ENCODE data around the gene ILKAP.

Gene ILKAP

DNA sequence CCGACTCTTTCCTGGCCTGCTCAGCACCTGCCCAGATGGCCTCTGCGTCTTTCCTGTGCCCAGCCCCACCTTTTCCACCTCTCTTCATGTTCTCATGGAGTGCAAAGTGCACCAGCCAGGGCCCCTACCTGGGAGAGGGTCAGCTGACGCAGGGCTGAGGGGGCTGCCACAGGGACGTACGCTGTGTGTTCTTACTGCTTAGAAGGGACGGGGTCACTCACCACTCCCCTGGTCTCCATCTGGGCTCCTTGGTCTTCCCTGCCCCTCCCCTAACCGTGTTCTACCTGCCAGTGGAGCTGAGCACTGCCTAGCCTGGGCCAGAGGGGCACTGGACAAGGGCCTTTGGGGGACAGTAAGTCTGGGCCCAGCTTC lies 36.2 kb downstream of the ILKAP start:
- no peak overlapping the region for H3K27ac Mint-ChIP-seq
- H3K36me3 Mint-ChIP-seq: peaks cover 47% of the 10 kb centered on the region
- peaks cover 11% of the 10 kb centered on the region for H3K4me1 Mint-ChIP-seq
- no peaks in the 10 kb centered on the region for H3K9me3 Mint-ChIP-seq
- H3K4me3 Mint-ChIP-seq: no peak overlapping the region
- ATAC-seq: no peak
- H3K27me3 Mint-ChIP-seq: peaks cover 24% of the 10 kb centered on the region

DNA sequence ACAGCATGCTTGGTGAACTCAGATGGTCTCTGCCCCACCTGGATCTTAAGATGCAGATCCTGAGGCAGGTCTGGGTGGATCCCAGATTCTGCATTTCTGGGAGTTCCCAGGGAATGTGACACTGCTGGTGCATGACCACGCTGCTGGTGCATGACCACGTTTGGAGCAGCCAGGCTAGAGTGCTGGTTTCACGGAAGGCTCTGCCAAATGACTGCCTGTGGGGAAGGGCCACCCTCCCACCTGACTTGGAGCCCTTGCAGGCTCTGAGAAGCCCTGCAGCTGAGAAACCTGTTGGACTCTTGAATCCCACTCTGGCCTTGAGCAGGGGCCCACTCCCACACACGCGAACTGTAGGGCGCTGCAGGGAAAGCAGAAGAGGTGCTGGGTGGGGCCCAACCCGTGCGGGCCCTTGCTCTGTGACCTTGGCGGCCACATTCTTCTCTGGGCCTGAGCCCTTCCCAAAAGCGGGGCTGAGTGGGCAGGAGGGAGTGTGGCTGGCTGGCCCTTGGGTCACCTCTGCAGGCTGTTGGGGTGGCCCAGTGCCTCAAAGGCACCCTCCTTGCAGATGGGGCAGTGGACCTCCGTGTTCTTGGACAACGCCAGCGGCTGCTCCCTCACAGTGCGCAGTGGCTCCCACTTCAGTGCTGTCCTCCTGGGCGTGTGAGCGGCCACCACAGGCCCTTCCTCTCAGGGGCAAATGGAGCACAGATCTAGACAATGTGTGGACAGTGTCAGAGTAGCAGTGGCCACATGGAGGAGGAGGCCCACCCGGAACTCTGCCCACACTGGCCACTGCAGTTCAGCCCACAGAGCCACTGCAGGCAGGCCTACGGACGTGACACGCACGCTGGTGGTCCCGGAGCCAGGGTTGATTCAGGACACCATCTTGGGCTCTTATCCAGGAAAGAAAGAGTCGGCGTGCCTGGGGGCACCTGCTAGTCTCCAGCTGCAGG lies 36.8 kb downstream of the ILKAP start:
- Mint-ChIP-seq H3K4me3 (no peak overlapping the region), H3K27me3 (peaks cover 30% of the 10 kb centered on the region), H3K36me3 (peaks cover 41% of the 10 kb centered on the region), H3K9me3 (no peaks in the 10 kb centered on the region), H3K4me1 (peaks cover 11% of the 10 kb centered on the region), H3K27ac (no peak overlapping the region)
- no peak for ATAC-seq

DNA sequence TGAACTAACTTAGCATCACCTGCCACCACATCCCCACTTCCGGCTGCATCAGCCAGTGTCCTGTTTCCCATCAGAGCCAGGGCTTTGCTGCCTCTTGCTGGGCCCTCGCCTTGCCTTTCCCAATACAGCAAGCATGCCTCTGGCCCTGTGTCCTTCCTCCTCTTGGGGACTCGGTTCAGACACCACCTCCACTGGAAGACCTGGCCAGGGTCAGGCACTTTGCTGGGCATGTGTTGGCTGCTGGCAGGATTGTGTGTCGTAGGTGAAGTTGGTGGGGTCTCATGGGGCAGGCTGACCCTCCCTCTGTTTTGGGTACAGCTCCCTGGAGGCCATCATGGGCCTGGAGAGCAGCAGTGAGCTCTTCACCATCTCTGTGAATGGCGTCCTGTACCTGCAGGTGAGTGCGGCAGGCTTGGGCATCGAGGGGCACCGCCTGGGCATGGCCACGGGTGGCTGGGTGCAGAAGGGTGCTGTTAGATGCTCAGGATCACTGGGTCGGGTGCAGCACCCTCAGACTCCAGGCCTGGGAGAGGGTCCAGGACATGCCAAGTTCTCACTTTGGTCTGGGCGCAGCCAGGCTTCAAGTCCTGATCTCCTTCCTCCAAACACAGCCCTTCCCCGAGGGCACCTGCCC lies 38.1 kb downstream of the ILKAP start:
- H3K4me1 Mint-ChIP-seq: peaks cover 17% of the 10 kb centered on the region
- H3K27me3 Mint-ChIP-seq: peaks cover 40% of the 10 kb centered on the region
- H3K27ac Mint-ChIP-seq: no peak overlapping the region
- no peak for ATAC-seq
- H3K36me3 Mint-ChIP-seq: peaks cover 33% of the 10 kb centered on the region
- H3K4me3 Mint-ChIP-seq: no peak overlapping the region
- no peaks in the 10 kb centered on the region for H3K9me3 Mint-ChIP-seq

DNA sequence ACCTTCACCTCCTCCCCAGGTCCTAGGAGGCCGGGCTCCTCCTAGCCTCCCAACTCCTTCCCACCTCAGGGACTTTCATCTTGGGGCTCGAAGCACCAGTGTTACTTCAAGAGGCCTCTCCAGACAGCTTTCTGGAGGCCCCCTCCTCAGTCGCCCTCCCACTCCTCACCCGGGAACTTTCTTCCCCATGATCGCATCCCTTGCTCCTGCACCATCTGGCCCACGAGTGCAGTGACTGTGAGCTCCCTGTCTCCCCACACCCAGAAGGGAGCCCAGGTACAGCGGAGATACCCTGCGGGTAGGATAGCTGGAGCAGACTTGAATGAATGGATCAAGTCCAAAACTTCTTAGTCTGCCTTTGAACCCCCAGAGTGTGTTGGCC lies 38.6 kb downstream of the ILKAP start:
- Mint-ChIP-seq H3K27me3 (peaks cover 45% of the 10 kb centered on the region), H3K36me3 (peaks cover 28% of the 10 kb centered on the region), H3K4me1 (peaks cover 22% of the 10 kb centered on the region), H3K9me3 (no peaks in the 10 kb centered on the region), H3K4me3 (no peak overlapping the region), H3K27ac (no peak overlapping the region)
- ATAC-seq: no peak

DNA sequence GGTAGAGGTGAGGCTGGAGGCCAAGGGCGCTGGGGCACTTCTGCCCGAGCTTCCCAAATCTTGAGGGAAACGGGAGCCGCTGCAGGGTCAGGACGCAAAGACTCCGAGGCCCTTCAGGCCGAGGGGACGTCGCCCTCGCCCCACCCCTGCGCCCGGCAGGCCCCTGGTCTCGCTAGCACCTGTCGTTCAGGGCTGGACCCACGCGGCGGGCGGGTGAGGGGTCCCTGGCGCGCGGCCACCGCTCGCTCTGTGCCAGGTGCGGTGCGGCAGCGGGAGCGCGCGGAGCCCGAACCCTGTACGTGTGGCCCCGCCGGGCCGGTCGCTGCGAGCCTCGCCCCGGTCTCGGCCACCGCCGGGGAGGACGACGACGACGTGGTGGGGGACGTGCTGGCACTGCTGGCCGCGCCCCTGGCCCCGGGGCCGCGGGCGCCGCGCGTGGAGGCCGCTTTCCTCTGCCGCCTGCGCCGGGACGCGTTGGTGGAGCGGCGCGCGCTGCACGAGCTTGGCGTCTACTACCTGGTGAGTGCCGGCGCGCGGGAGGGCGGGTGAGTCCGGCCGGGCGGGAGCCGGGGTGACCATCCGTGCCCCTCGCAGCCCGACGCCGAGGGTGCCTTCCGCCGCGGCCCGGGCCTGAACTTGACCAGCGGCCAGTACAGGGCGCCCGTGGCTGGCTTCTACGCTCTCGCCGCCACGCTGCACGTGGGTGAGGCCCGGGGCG lies 39.9 kb downstream of the ILKAP start:
- ATAC-seq: no peak
- no peaks in the 10 kb centered on the region for H3K9me3 Mint-ChIP-seq
- no peak overlapping the region for H3K4me3 Mint-ChIP-seq
- H3K27ac Mint-ChIP-seq: no peak overlapping the region
- peaks cover 56% of the 10 kb centered on the region for H3K27me3 Mint-ChIP-seq
- peaks cover 19% of the 10 kb centered on the region for H3K36me3 Mint-ChIP-seq
- H3K4me1 Mint-ChIP-seq: peaks cover 31% of the 10 kb centered on the region

DNA sequence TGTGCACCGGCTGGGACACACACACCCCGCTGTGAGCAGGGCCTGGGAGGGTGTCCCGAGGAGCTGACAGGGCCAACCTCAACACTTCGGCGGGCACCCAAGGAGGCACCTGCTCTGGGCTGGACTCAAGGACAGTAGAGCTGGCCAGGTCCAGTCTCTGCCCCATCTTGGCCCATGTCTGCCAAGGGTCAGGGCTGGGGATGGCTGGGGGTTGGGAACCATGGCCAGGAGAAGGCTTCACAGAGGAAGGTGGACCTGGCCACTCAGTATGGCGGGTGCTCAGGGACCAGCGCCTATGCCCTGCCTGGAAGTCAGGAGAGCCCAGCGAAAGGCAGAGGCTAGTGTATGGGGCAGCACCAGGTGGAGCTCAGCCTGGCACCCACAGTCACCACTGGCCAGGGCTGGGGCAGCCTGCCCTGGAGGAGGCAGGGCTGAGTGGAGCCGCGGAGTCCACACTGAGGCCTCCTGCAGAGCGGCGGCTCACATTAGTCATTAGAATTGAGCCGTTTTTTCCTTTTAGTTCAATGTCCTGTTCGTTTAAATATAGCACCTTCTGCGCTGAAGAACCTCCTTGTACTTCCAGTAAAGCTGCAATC lies 40.6 kb downstream of the ILKAP start:
- Mint-ChIP-seq H3K27ac (no peak overlapping the region), H3K27me3 (peaks cover 56% of the 10 kb centered on the region), H3K9me3 (no peaks in the 10 kb centered on the region), H3K4me3 (no peak overlapping the region), H3K4me1 (peaks cover 31% of the 10 kb centered on the region), H3K36me3 (peaks cover 12% of the 10 kb centered on the region)
- ATAC-seq: no peak

DNA sequence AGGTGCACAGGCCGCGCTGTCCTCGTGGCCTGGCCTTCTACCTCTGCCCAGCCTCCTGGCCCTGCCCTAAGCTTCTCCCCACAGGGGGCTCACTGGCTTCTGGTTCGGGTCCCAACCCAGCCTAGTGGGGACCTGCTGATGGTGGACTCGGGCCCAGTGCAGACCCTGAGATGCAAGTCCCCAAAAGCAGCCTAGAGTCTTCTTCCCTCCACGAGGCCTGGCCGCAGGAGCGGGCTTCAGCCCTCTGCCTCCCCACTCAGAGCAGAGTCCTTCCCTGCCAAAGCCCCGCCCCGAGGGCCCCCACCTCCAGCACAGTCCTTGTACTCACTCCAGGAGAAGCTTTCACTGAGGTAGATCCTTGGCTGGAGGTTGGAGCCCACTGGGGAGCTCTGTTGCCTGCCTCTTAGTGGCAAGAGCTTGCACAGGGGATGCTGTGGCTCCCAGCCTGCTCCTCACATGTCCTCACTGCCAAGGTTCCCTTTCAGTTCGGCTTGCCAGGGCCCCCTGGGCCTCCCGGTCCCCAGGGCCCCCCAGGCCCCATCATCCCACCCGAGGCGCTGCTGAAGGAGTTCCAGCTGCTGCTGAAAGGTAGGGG lies 41.1 kb downstream of the ILKAP start:
- Mint-ChIP-seq H3K36me3 (peaks cover 6% of the 10 kb centered on the region), H3K4me3 (no peak overlapping the region), H3K4me1 (peaks cover 31% of the 10 kb centered on the region), H3K27ac (no peak overlapping the region), H3K9me3 (no peaks in the 10 kb centered on the region), H3K27me3 (peaks cover 56% of the 10 kb centered on the region)
- ATAC-seq: no peak

DNA sequence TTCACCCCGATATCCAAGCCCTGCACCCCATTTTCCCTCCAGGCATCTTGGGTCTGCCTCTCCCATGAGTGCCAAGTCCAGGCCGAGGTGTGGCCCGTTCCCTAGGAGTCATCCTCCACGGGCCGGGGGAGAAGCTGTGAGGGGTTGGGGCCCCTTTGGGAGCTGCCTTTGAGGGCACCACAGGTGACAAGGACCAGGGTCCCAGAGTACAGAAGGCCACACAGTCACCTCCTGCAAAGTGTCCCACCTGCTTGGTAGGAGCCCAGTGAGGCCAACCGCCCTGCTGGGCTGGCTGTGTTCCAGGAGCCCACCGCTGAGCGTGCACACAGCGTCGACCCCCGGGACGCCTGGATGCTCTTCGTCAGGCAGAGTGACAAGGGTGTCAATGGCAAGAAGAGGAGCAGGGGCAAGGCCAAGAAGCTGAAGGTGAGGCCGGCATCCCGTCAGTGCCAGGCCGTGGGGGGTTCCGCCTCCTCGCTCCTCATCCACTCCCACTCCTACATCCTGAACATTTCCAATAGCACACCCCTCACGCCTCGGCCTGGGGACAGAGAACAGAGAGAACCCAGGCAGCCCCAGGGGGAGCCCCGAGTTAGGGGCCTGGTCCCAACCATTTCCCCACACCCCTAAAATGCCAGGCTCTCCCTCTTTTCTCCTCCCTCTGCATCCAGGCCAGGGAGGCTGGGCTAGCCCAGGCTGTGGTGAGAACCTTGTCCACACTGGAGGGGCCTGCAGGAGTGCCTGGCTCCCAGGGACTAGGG lies 42.0 kb downstream of the ILKAP start:
- no peak for ATAC-seq
- peaks cover 31% of the 10 kb centered on the region for H3K4me1 Mint-ChIP-seq
- H3K27me3 Mint-ChIP-seq: peaks cover 56% of the 10 kb centered on the region
- no peak overlapping the region for H3K4me3 Mint-ChIP-seq
- H3K9me3 Mint-ChIP-seq: no peaks in the 10 kb centered on the region
- no peak overlapping the region for H3K27ac Mint-ChIP-seq
- H3K36me3 Mint-ChIP-seq: no peaks in the 10 kb centered on the region

DNA sequence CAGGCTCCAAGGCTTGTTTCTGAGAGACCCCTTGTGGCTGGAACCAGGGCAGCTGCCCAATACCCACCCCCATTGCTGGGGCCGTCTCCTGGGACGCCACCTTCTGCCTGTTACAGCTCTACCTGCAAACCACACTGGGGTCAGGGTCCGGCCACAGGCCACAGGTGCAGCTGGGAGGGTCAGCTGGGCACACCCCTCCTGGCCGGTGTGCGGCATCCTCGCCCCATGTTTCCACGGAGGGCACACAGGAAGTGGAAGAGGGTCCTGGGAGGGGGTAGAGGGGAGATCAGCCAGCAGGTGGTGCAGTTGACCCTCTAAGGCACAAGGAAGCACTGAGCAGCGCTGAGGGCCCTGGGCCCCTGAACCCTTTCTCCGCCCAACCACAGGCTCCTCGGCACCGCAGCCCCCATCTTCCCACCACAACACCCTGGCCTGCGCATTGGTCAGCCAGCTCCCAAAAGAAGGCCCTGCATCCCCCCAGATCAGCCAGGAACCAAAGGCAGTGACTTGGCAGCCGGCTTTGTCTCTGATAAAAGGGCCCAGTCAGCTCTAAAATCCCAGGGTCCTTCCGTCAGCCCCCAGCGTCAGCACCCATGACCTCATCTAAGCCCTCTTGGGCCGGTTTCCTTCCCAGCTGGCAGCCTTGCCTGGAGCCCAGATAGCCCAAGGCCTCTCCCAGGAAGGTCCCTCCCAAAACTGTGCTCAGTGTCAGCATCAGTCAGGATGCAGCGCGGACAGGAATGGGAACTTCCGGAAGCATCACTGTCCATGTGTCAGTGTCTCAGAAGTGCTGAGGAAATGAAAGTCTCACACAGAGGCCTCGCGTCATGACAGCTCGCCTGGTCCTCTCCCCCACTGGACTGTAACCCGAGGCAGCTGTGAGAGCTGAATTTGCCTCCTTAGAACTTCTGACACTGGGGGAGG lies 43.0 kb downstream of the ILKAP start:
- Mint-ChIP-seq H3K9me3 (no peaks in the 10 kb centered on the region), H3K36me3 (no peaks in the 10 kb centered on the region), H3K4me3 (peak overlapping the region; percentile 20), H3K27me3 (peaks cover 51% of the 10 kb centered on the region), H3K27ac (no peak overlapping the region), H3K4me1 (peaks cover 31% of the 10 kb centered on the region)
- peak; percentile 28 for ATAC-seq

DNA sequence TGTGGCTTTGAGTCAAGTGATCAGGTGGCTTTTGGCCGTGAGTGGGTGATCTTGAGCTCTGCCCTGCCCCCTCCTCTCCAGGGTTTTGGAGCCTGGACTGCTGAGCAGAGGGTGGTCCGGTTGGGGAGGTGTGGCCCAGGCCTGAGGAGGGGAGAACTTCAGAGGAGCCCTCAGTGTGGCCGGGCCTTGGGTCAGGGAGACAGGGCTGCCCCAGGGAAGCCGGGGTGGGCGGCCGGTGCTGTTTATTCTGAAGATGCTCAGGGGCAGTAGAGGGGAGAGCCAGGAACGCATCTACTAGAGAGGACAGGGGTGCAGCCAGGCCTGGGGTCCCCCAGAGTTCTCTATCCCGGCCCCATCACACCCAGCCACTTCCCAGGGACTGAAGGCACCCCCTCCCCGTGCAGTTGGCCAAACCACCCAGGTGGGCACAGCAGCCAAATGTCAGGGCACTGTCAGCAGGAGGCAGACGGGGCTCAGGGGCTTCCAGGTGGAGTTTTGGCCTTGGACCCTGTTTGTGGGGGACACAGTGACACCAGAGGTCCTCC lies 43.8 kb downstream of the ILKAP start:
- Mint-ChIP-seq H3K4me3 (peak overlapping the region; percentile 77), H3K4me1 (peaks cover 26% of the 10 kb centered on the region), H3K27ac (no peak overlapping the region), H3K27me3 (peaks cover 43% of the 10 kb centered on the region), H3K36me3 (no peaks in the 10 kb centered on the region), H3K9me3 (no peaks in the 10 kb centered on the region)
- no peak for ATAC-seq

DNA sequence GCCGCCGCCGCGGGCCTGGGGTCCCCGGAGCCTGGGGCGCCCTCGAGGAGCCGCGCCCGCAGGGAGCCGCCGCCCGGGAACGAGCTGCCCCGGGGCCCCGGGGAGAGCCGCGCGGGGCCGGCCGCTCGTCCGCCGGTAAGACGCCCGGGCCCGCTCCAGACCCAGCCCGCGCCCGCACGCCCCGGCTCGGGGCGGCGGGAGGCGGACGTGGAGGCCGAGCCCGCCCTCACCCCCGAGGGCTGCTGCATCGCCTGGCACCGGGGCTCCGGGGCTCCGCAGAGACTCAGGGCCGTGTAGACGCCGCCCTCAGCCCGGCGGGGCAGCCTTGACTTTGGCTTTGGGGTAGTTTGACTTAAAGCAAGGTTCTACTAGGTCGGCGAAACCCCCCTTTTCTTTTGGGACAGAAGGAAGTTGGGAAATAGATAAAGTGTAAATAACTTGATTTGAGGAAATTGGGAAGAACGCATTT lies 44.4 kb downstream of the ILKAP start:
- H3K4me1 Mint-ChIP-seq: peaks cover 20% of the 10 kb centered on the region
- H3K27me3 Mint-ChIP-seq: peaks cover 37% of the 10 kb centered on the region
- H3K4me3 Mint-ChIP-seq: peak overlapping the region; percentile 77
- no peak overlapping the region for H3K27ac Mint-ChIP-seq
- H3K36me3 Mint-ChIP-seq: no peaks in the 10 kb centered on the region
- peak; percentile 28 for ATAC-seq
- peaks cover 3% of the 10 kb centered on the region for H3K9me3 Mint-ChIP-seq

DNA sequence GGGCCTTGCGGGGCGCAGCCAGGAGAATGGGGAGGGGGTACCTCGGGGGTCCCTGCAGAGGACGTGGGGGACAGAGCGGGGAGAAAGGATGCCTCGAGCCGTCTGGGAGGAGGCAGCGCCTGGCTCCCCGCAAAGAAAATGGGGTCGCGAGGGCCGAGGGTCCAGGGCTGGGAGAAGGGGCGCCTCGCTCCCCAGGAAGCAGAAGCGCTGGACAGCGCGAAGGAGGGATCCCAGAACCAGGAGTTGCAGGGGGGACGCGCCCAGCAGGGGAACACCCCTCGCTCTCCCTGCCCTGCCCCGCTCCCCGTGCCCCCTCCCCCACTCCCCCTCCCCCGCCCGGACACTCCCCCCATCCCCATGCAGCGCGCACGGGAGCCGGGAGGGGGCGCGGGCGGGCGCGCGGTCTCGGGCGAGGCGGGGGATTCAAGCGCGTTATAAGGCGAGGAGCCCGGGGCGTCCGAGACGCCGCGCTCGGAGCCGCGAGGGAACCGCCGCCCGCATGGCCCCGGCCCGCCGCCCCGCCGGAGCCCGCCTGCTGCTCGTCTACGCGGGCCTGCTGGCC lies 44.9 kb downstream of the ILKAP start, which contains the start of gene ERFE:
TSS of gene ERFE (plus strand) at position 462 of the 562 bp plus-strand sequence. CDS start at position 500, 38 bp downstream.
- Mint-ChIP-seq H3K27ac (no peak within 1 kb of the TSS), H3K4me3 (peak within 1 kb of the TSS; percentile 77), H3K9me3 (peaks cover 5% of the 10 kb centered on the region)

DNA sequence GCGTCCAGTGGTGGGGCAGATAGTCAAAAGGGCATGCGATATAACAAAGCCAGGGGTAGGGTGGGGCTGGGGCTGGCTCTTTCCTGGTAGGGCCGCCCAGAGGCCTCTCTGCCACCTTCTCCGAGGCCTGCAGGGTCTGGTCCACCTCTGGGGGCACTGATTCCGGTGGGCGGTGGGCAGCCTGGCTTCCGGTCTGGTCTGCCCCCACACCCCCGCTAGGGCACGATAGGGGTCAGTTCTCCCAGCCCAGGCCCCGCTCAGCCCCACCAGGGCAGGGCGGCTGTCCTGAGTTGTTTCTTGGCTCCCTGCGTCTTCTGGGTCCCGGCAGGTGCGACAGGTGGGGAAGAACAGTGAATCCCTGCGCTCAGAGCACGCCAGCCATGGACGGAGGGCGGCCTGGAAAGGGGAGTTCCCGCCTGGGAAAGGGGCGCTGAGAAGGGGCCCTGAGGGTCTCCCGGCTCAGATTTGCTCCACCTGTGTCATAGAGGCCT lies 45.4 kb downstream of the ILKAP start:
- H3K27ac Mint-ChIP-seq: no peak overlapping the region
- no peak for ATAC-seq
- H3K4me1 Mint-ChIP-seq: peaks cover 20% of the 10 kb centered on the region
- H3K4me3 Mint-ChIP-seq: peak overlapping the region; percentile 38
- peaks cover 35% of the 10 kb centered on the region for H3K27me3 Mint-ChIP-seq
- peaks cover 5% of the 10 kb centered on the region for H3K9me3 Mint-ChIP-seq
- no peaks in the 10 kb centered on the region for H3K36me3 Mint-ChIP-seq

More for the DNA sequence above, 44.9 kb downstream of the ILKAP start, which contains the start of gene ERFE:
- ATAC-seq: peak; percentile 67
- Mint-ChIP-seq H3K36me3 (no peaks in the 10 kb centered on the region), H3K4me1 (peaks cover 20% of the 10 kb centered on the region), H3K27me3 (peaks cover 35% of the 10 kb centered on the region)
